Astrocyte of the spinal cord (primary cell): Measurements from ENCODE around the gene ADARB1.
"Not testable (repeated sequence)": the region's sequence is repeated elsewhere in the genome, so short reads cannot be mapped to it uniquely, and the experiment has no call there.

Experiments
- DNase-seq: peaks from one replicate; pipeline ENCODE4 v3.0.0; 2011; ENCODE audit warnings: low read depth, low spot score
- H3K4me3 ChIP-seq: 2 replicates; pipeline ENCODE4 v1.5.1; 2011; ENCODE audit warnings: low read depth, mild to moderate bottlenecking, low read length, moderate library complexity
- CTCF ChIP-seq: IDR thresholded peaks from 2 replicates; pipeline ENCODE4 v1.5.1; 2012; ENCODE audit warnings: low read depth, mild to moderate bottlenecking, low read length, inconsistent platforms
- in situ Hi-C: cut with HindIII; loops from 2 replicates; pipeline ENCODE4 v1.10.0; 2017; ENCODE audit warnings: low sequenced_read_pairs

ADARB1 gene

GRCh38 chr21:45135122-45135521 is 60.7 kb downstream of the ADARB1 start:
- TF ChIP-seq CTCF: no peak
- in situ Hi-C loops: no loop called here
- DNase-seq: no peak
- no peak overlapping the region for H3K4me3 ChIP-seq

- no peak overlapping the region for H3K4me3 ChIP-seq
- no peak for DNase-seq
- in situ Hi-C loops: no loop called here
- TF ChIP-seq CTCF: no peak
These were observed 61.5 kb downstream of the ADARB1 start for GRCh38 chr21:45135868-45136267.

- TF ChIP-seq CTCF: no peak
These were observed 62.1 kb downstream of the ADARB1 start for GRCh38 chr21:45136500-45136899.

GRCh38 chr21:45136927-45137611 is 62.7 kb downstream of the ADARB1 start:
- in situ Hi-C loops: no loop called here
- peak; percentile 93 for TF ChIP-seq CTCF
- no peak overlapping the region for H3K4me3 ChIP-seq
- peak; percentile 91 for DNase-seq

More at GRCh38 chr21:45136500-45136899, 62.1 kb downstream of the ADARB1 start:
- no peak overlapping the region for H3K4me3 ChIP-seq
- no peak for DNase-seq
- in situ Hi-C loops: no loop called here

GRCh38 chr21:45137612-45137937 is 63.2 kb downstream of the ADARB1 start:
- in situ Hi-C loops: no loop called here
- TF ChIP-seq CTCF: no peak
- no peak for DNase-seq
- H3K4me3 ChIP-seq: no peak overlapping the region

- peak; percentile 81 for TF ChIP-seq CTCF
- in situ Hi-C loops: no loop called here
- H3K4me3 ChIP-seq: no peak overlapping the region
- DNase-seq: peak; percentile 58
These were observed 64.0 kb downstream of the ADARB1 start for GRCh38 chr21:45138199-45139002.

- DNase-seq, H3K4me3 ChIP-seq, in situ Hi-C loops: not testable (repeated sequence)
These were observed 64.6 kb downstream of the ADARB1 start for GRCh38 chr21:45139003-45139360.
